ENCODE measurements around the gene DPY19L3.
"Not testable (repeated sequence)": the region's sequence is repeated elsewhere in the genome, so short reads cannot be mapped to it uniquely, and the experiment has no call there.

Gene DPY19L3

GRCh38 chr19:32512498-32512897 is 106.9 kb downstream of the DPY19L3 start:
- DNase-seq (ENCODE audit: low spot score): not testable (repeated sequence)

- no peak for DNase-seq (ENCODE audit: low spot score)
Measured at GRCh38 chr19:32519023-32519422, 113.5 kb downstream of the DPY19L3 start.

GRCh38 chr19:32522967-32523366 is 117.4 kb downstream of the DPY19L3 start:
- DNase-seq (ENCODE audit: low spot score): no peak

- DNase-seq (ENCODE audit: low spot score): no peak
Measured at GRCh38 chr19:32526895-32527294, 121.3 kb downstream of the DPY19L3 start.

GRCh38 chr19:32530773-32531172 is 125.2 kb downstream of the DPY19L3 start:
- no peak for DNase-seq (ENCODE audit: low spot score)

- DNase-seq (ENCODE audit: low spot score): no peak
Measured at GRCh38 chr19:32532233-32532632, 126.7 kb downstream of the DPY19L3 start.

All from SW480 (cell line).